Astrocyte (in vitro differentiated cells and primary cell): ENCODE data around the gene NSD1.

ENCODE experiments used
- EZH2 ChIP-seq: IDR thresholded peaks from 2 replicates; pipeline ENCODE4 v1.6.1; 2012; ENCODE audit warnings: mild to moderate bottlenecking, low read length, inconsistent platforms; ENCODE audit not compliant: insufficient read depth
- TF ChIP-seq, protein P1 (sequence below): IDR thresholded peaks from 2 replicates; pipeline ENCODE4 v1.5.1; 2011; ENCODE audit warnings: low read depth, mild to moderate bottlenecking, inconsistent platforms, low read length, moderate library complexity; ENCODE audit not compliant: insufficient read depth

GRCh38 chr5:177231479-177232250 is 98.1 kb downstream of the NSD1 start:
- TF ChIP-seq, protein P1, sequence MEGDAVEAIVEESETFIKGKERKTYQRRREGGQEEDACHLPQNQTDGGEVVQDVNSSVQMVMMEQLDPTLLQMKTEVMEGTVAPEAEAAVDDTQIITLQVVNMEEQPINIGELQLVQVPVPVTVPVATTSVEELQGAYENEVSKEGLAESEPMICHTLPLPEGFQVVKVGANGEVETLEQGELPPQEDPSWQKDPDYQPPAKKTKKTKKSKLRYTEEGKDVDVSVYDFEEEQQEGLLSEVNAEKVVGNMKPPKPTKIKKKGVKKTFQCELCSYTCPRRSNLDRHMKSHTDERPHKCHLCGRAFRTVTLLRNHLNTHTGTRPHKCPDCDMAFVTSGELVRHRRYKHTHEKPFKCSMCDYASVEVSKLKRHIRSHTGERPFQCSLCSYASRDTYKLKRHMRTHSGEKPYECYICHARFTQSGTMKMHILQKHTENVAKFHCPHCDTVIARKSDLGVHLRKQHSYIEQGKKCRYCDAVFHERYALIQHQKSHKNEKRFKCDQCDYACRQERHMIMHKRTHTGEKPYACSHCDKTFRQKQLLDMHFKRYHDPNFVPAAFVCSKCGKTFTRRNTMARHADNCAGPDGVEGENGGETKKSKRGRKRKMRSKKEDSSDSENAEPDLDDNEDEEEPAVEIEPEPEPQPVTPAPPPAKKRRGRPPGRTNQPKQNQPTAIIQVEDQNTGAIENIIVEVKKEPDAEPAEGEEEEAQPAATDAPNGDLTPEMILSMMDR = no peak
- TF ChIP-seq EZH2 = no peak
